Immature natural killer cell (primary cell): ENCODE data around the gene AGBL1. TPM values are rescaled to one million over a fixed set of nuclear protein-coding genes. Genes with fewer than 3 reads are reported as not detected.

Experiments used
- DNase-seq, 3 donors: peaks; one replicate each; pipeline ENCODE4 v3.0.0; 2022; ENCODE audit warnings: mixed read lengths in 1 of 3
- H3K27ac Mint-ChIP-seq, 6 donors: one replicate each; pipeline ENCODE4 v1.8.0; 2020; ENCODE audit warnings: mixed read lengths in 6 of 6, mild to moderate bottlenecking in 5 of 6, inconsistent platforms in 4 of 6, moderate library complexity in 3 of 6
- H3K27me3 Mint-ChIP-seq, 3 donors: one replicate each; pipeline ENCODE4 v1.8.0; 2020 to 2021; ENCODE audit warnings: low read depth in 3 of 3, mild to moderate bottlenecking in 3 of 3, mixed read lengths in 3 of 3, moderate library complexity in 3 of 3, inconsistent platforms in 1 of 3
- H3K36me3 Mint-ChIP-seq, 3 donors: one replicate each; pipeline ENCODE4 v1.8.0; 2020; ENCODE audit warnings: mixed read lengths in 3 of 3, inconsistent platforms in 2 of 3, mild to moderate bottlenecking in 2 of 3
- H3K4me1 Mint-ChIP-seq, 2 donors: one replicate each; pipeline ENCODE4 v1.8.0; 2020; ENCODE audit warnings: inconsistent platforms in 2 of 2, mild to moderate bottlenecking in 2 of 2, mixed read lengths in 2 of 2, moderate library complexity in 1 of 2
- H3K4me3 Mint-ChIP-seq, 5 donors: one replicate each; pipeline ENCODE4 v1.8.0; 2020; ENCODE audit warnings: mild to moderate bottlenecking in 5 of 5, mixed read lengths in 5 of 5, inconsistent platforms in 3 of 5, moderate library complexity in 3 of 5
- H3K9me3 Mint-ChIP-seq, 6 donors: one replicate each; pipeline ENCODE4 v1.8.0; 2020; ENCODE audit warnings: mild to moderate bottlenecking in 6 of 6, mixed read lengths in 6 of 6, inconsistent platforms in 4 of 6, moderate library complexity in 3 of 6
- polyA plus RNA-seq, 3 donors: library from polyadenylated mRNA; unstranded; fragments of 300-500 nt; fragmentation: Illumina TruSeq; gene quantifications; one replicate each; pipeline ENCODE4 v1.2.3, GENCODE V29; 2021

The AGBL1 gene
- polyA plus RNA-seq, 3 donors from 2014 or later, result not detected

DNA sequence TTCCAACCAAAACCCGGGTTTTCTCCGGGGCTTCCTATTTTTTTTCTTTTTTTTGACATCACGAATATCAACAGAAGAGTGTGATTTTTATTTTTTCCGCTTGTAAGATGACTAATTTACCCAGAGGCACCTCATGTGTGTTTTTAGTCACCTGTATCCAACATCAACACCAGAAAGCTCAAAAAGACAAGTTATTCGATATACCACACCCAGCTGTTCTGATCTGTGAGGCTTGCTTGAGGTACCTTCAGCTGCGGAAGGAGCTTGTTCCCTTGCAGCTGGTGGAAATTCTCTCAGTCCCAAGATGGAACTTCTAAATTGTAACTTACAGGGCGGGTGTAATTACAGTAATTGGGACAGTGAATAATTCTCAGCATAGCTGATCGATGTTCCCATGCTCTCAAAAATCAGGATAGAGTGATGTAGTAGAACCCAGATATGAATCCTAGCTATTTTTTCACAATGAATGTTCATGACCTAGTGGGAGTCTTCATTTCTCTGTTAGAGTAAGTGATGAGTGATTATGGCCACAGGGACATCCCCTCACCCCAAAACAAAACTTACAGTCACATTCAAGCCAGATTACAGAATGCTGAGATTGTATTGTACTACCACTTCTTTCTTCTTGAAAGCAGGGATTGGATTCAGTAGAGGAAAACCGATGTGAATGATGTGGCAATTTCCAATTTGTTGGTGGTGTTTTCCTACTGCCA lies 232.1 kb downstream of the AGBL1 start:
- no peak overlapping the region for H3K4me3 Mint-ChIP-seq
- peaks cover 0 to 2% (median 0%) of the 10 kb centered on the region in 6 donors for H3K9me3 Mint-ChIP-seq
- no peaks in the 10 kb centered on the region for H3K4me1 Mint-ChIP-seq
- H3K36me3 Mint-ChIP-seq, result no peaks in the 10 kb centered on the region
- H3K27me3 Mint-ChIP-seq, result peaks cover 2 to 4% (median 2%) of the 10 kb centered on the region in 3 donors
- H3K27ac Mint-ChIP-seq, result no peak overlapping the region
- DNase-seq, result no peak

DNA sequence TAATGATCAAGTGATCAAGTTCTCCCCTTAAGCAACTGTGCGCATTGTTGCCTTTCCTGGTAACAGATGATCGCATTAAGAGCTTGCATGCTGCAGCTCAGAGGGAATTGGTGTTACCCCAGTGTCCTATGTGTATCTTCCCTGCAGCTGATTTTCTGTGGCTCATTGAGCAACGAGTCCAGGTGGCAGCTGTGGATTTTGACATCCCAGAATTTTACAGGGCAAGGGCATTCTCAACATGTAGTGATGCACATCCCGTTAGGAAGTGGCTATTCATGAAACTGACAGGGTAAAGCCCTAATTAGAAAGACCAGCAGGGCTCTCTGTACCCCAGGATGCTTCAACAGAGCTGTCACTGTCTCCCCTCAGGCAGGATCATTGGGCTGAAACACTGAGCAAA lies 232.8 kb downstream of the AGBL1 start:
- DNase-seq, result no peak
- H3K4me1 Mint-ChIP-seq, result no peaks in the 10 kb centered on the region
- H3K27ac Mint-ChIP-seq, result no peak overlapping the region
- peaks cover 2 to 5% (median 2%) of the 10 kb centered on the region in 3 donors for H3K27me3 Mint-ChIP-seq
- no peak overlapping the region for H3K4me3 Mint-ChIP-seq
- peaks cover 0 to 2% (median 0%) of the 10 kb centered on the region in 6 donors for H3K9me3 Mint-ChIP-seq
- H3K36me3 Mint-ChIP-seq, result no peaks in the 10 kb centered on the region

DNA sequence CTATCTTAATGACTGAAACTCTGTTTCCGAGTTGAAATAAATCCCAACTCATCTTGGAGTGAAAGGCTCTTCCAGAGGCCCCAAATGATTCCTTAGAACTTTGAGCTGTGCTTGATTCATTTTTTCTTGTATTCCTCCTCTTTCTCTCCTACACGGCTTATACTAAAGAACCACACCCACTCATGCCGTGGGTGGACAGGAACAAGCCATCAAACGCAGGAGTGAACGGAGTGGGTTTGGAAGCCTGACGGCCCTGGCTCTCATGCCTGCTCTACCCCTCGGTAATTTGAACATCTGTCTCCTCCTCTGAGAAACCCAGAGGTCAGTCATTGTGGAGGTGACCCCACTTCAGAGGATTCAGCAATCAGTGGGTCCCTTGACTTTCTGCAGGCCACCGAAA lies 236.5 kb downstream of the AGBL1 start:
- H3K27me3 Mint-ChIP-seq, result peaks cover 2 to 5% (median 2%) of the 10 kb centered on the region in 3 donors
- DNase-seq, result no peak
- H3K27ac Mint-ChIP-seq, result no peak overlapping the region
- H3K9me3 Mint-ChIP-seq, result peaks cover 0 to 8% (median under 1%) of the 10 kb centered on the region in 6 donors
- H3K4me1 Mint-ChIP-seq, result no peaks in the 10 kb centered on the region
- no peak overlapping the region for H3K4me3 Mint-ChIP-seq
- H3K36me3 Mint-ChIP-seq, result no peaks in the 10 kb centered on the region

DNA sequence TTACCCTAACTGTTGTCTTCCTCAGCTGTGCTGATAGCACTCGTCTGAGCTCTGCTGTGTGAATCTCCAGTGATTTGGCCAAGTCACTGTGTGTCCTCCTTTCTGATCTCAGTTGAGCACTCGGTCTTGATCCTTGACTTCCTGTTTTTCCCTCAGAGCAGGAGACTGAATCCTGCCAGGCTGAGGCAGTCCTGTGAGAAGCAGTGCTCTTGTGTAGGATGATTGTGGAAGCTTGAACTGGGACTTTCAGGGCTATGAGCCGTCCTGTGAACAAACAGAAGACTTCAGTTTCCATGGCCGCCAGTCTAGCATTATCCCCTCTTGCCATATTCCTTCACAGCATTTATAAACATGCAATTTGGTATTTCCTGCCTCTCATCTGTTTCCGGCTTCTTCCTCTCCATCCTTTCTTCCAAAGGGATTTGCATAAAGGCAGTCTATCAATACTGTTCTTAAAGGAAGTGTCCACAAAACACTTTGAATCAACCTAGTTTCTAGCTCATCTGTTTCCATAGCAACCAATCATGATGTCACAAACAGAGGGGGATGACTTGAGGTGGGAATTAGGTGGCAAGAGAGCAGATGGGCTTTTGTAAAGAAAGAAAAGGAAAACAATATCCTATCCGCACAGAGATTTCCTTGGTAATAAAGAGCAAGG lies 237.2 kb downstream of the AGBL1 start:
- no peak for DNase-seq
- H3K27me3 Mint-ChIP-seq, result peaks cover under 1 to 5% (median under 1%) of the 10 kb centered on the region in 3 donors
- no peaks in the 10 kb centered on the region for H3K36me3 Mint-ChIP-seq
- H3K27ac Mint-ChIP-seq, result no peak overlapping the region
- H3K9me3 Mint-ChIP-seq, result peaks cover 0 to 8% (median under 1%) of the 10 kb centered on the region in 6 donors
- H3K4me1 Mint-ChIP-seq, result no peaks in the 10 kb centered on the region
- no peak overlapping the region for H3K4me3 Mint-ChIP-seq

DNA sequence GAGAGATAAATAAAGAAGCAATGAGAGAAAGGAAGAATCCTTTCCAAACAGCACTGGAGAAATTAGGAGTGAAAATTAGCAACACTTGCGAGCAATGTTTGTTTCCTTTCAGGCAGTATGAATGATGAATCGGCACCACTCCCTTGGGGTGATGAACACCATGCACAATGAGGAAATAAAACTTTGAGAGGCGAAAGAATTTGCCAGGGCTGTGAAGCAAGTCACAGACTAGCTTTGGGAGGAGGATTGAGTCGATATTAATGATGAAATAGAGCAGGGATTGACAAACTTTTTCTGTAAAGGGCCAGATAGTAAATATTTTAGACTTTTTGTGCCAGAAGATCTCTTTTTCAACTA lies 237.7 kb downstream of the AGBL1 start:
- Mint-ChIP-seq H3K4me3 (no peak overlapping the region), H3K27ac (no peak overlapping the region), H3K4me1 (no peaks in the 10 kb centered on the region), H3K27me3 (peaks cover 0 to 5% (median 0%) of the 10 kb centered on the region in 3 donors), H3K36me3 (no peaks in the 10 kb centered on the region), H3K9me3 (peaks cover 0 to 8% (median under 1%) of the 10 kb centered on the region in 6 donors)
- no peak for DNase-seq

DNA sequence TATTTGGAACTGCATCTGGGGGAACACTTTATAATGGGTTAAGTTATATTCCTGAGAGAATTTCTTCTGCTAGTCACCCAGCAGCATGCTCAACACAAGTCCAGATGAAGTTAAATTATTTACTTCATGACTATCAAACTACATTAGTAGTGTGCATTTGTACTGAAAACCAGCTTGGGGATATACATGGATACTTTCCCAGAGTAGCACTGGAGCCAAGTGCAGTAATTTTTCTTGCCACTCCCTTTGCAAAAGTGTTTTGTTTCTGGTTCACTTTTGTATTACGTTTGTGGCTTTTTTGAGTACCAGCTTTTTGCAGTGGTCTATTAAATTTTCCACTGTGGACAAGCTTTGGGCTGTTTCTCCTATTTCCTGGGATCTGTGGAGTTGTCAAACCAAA lies 243.0 kb downstream of the AGBL1 start:
- H3K9me3 Mint-ChIP-seq, result peaks cover 0 to 16% (median 0%) of the 10 kb centered on the region in 6 donors
- H3K4me3 Mint-ChIP-seq, result no peak overlapping the region
- H3K27ac Mint-ChIP-seq, result no peak overlapping the region
- no peaks in the 10 kb centered on the region for H3K27me3 Mint-ChIP-seq
- H3K4me1 Mint-ChIP-seq, result no peaks in the 10 kb centered on the region
- DNase-seq, result no peak
- H3K36me3 Mint-ChIP-seq, result no peaks in the 10 kb centered on the region

DNA sequence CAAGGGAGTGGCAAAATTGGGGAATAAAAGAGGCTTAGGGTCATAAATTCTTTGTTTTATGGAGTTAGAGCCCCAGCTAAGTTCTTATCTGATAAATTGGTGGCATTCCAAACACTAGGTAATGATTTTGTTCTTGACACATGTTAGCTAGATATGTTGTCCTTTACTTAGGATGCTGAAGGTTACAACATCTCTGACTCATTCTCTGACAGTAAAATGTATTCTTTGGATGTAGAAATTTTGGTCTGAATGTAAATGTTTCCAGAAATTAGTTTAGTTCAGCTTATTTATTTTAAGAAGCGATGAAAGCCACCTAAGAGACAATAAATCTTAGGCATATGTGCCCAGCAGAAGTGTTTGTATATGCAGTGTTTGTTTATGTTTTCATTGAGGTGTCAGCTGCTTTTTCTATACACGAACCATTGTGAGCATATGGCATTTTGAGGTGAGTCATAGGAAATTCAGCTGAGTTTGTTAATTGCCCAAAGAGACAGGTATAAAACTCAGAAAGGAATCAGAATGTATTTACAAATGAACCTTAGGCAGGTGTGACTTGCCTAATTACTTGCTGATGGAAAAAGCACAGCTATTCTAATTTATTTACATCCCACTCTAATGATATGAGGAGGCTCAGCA lies 247.7 kb downstream of the AGBL1 start:
- Mint-ChIP-seq H3K4me1 (no peaks in the 10 kb centered on the region), H3K4me3 (no peak overlapping the region), H3K27me3 (peaks cover 0 to 6% (median 0%) of the 10 kb centered on the region in 3 donors), H3K9me3 (peaks cover 0 to 38% (median 10%) of the 10 kb centered on the region in 6 donors), H3K36me3 (no peaks in the 10 kb centered on the region), H3K27ac (no peak overlapping the region)
- no peak for DNase-seq

DNA sequence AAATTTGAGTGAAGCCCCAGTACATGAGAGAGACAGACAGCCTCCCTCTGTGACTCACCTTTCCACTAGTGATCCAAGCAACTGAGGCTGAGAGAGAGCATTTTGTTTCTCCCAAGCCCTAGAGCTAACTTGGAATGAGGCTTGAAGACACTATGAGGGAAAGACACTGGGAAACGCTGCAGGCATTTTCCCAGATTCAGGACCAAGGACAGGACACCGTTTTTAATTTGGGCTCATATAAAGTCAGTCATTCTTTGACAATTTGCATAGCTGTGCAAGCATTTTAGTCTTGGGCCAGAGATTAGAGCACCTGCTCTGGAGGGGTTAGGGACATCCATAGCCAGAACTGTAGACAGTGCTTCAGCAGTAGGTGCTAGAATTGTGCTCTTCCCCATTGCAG lies 249.0 kb downstream of the AGBL1 start:
- no peak for DNase-seq
- Mint-ChIP-seq H3K27me3 (peaks cover 0 to 6% (median 0%) of the 10 kb centered on the region in 3 donors), H3K4me1 (no peaks in the 10 kb centered on the region), H3K4me3 (no peak overlapping the region), H3K9me3 (peaks cover 0 to 38% (median 10%) of the 10 kb centered on the region in 6 donors), H3K27ac (no peak overlapping the region), H3K36me3 (no peaks in the 10 kb centered on the region)

DNA sequence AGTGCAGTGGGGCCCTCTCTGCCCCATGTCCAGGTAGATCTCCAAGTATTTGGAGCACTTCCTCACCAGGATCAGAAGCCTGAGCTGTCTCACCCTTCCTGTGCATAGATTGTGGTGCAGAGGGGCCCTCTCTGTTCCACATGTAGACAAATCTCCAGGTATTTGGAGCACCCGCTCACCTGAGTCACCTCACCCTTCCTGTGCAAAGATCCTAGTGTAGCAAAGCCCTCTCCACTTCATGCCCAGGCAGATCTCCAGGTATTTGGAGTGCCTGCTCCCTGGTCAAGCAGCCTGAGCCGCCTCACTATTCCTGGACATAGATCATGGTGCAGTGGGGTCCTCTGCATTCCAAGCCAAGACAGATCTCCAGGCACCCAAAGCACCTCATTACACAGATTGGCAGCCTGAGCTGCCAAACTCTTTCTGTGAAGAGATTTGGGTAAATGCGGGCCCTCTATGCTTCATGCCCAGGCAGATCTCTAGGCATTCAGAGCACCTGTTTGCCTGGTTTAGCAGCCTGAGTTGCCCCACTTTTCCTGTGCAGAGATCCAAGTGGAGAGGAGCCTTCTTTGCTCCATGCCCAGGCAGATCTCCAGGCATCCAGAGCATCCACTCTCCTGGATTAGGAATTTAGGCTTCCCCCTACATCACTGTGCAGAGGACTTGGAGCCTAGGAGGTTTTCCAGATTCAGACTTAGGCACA lies 249.8 kb downstream of the AGBL1 start:
- H3K36me3 Mint-ChIP-seq, result no peaks in the 10 kb centered on the region
- no peak overlapping the region for H3K27ac Mint-ChIP-seq
- peaks cover 0 to 38% (median 10%) of the 10 kb centered on the region in 6 donors for H3K9me3 Mint-ChIP-seq
- peaks cover 0 to 6% (median 0%) of the 10 kb centered on the region in 3 donors for H3K27me3 Mint-ChIP-seq
- no peaks in the 10 kb centered on the region for H3K4me1 Mint-ChIP-seq
- DNase-seq, result no peak
- H3K4me3 Mint-ChIP-seq, result no peak overlapping the region

DNA sequence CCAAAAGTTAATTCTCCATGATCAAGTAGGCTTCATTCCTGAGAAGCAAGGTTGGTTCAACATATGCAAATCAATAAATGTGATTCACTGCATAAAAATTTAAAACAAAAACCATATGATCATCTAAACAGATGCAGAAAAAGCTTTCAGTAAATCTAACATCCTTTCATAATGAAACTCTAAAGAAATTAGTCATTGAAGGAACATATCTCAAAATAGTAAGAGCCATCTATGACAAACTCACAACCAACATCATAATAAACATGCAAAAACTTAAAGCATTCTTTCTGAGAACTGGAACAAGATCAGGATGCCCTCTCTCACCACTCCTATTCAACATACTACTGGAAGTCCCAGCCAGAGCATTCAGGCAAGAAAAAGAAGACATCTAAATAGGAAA lies 254.1 kb downstream of the AGBL1 start:
- no peak overlapping the region for H3K4me3 Mint-ChIP-seq
- no peak for DNase-seq
- H3K4me1 Mint-ChIP-seq, result no peaks in the 10 kb centered on the region
- no peak overlapping the region for H3K27ac Mint-ChIP-seq
- H3K9me3 Mint-ChIP-seq, result peaks cover 2 to 20% (median 6%) of the 10 kb centered on the region in 6 donors
- H3K36me3 Mint-ChIP-seq, result no peaks in the 10 kb centered on the region
- H3K27me3 Mint-ChIP-seq, result peaks cover 0 to 6% (median 3%) of the 10 kb centered on the region in 3 donors

DNA sequence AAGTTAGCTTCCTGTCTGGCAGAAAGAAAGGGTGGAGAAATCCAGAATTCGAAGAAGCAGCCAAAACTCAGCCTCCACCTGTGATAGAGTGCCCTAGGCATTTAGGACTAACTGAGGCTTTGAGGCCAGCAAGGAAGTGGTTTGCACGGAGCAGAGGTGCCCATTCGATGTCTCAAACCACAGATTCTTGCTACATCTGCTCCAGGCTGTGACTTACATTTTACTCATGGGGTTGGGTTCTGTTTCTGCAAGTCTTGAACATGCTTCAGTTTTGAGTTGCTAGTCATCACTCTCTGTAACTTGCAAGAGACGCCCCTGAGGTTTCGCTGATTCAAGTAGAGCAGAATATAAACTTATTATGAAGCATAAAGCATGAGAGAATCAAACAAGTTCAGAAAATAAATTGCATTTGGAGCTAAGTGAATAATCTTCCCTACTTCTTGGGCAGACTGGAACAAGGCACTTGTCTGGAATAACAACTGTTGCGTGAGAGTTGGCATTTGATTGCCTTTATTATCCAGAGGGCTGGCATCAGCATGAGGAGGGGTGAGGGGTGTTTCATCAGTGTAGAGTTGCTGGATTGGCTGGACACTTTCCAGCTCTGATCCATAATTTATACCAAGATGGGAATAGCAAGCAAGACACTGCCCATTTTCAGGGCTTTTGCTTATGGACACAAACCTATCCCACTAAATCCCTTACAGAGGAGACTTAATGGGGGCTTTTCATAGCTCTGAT lies 256.5 kb downstream of the AGBL1 start:
- Mint-ChIP-seq H3K9me3 (peaks cover 0 to 11% (median 3%) of the 10 kb centered on the region in 6 donors), H3K4me3 (no peak overlapping the region), H3K4me1 (no peaks in the 10 kb centered on the region), H3K27me3 (peaks cover 0 to 5% (median 4%) of the 10 kb centered on the region in 3 donors), H3K27ac (no peak overlapping the region), H3K36me3 (no peaks in the 10 kb centered on the region)
- no peak for DNase-seq

DNA sequence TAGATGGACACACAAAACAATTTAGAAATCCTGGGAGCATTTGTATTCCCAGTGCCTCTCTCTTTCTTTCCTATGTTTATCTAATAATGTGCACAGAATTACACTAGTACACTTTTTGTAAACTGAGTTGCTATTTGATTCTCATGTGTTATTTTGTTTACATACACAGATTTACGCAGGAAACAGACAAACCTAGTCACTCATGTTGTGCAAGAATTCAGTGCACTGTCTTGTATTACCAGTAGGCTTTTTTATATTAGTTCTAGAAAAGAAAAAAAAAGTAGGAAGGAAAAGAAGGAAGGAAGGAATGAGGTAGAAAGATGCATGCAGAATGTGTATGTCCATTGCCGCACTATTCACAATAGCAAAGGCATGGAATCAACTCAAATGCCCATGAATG lies 257.4 kb downstream of the AGBL1 start:
- no peak overlapping the region for H3K27ac Mint-ChIP-seq
- no peaks in the 10 kb centered on the region for H3K36me3 Mint-ChIP-seq
- DNase-seq, result no peak
- H3K27me3 Mint-ChIP-seq, result peaks cover 0 to 6% (median 0%) of the 10 kb centered on the region in 3 donors
- no peak overlapping the region for H3K4me3 Mint-ChIP-seq
- H3K4me1 Mint-ChIP-seq, result no peaks in the 10 kb centered on the region
- H3K9me3 Mint-ChIP-seq, result peaks cover 0 to 14% (median under 1%) of the 10 kb centered on the region in 6 donors

DNA sequence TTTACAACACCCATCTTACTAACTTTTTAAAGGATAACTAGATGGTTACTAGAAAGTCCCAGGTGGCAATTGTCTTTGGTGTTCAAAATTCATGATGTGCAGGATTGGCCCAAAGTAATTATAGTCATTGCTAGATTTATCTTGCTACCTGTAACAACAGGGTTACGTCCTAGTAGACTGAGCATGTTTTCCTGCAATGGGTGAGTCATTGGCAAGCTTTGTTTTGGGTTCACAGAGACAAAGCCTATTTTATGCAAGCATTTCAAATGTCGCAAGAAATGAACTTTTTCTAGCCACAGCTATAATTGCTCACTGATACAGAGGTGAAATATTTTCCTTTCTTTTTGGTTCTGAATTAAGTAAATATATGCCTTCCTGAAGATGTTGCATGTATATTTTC lies 267.6 kb downstream of the AGBL1 start:
- H3K9me3 Mint-ChIP-seq, result peaks cover 0 to 5% (median 0%) of the 10 kb centered on the region in 6 donors

More for the DNA sequence above, 267.6 kb downstream of the AGBL1 start:
- H3K36me3 Mint-ChIP-seq, result no peaks in the 10 kb centered on the region
- no peaks in the 10 kb centered on the region for H3K4me1 Mint-ChIP-seq
- H3K4me3 Mint-ChIP-seq, result no peak overlapping the region
- H3K27ac Mint-ChIP-seq, result no peak overlapping the region
- DNase-seq, result no peak
- peaks cover 0 to 4% (median 2%) of the 10 kb centered on the region in 3 donors for H3K27me3 Mint-ChIP-seq
